ENCODE data around the gene RNF112.

The RNF112 gene, protein sequence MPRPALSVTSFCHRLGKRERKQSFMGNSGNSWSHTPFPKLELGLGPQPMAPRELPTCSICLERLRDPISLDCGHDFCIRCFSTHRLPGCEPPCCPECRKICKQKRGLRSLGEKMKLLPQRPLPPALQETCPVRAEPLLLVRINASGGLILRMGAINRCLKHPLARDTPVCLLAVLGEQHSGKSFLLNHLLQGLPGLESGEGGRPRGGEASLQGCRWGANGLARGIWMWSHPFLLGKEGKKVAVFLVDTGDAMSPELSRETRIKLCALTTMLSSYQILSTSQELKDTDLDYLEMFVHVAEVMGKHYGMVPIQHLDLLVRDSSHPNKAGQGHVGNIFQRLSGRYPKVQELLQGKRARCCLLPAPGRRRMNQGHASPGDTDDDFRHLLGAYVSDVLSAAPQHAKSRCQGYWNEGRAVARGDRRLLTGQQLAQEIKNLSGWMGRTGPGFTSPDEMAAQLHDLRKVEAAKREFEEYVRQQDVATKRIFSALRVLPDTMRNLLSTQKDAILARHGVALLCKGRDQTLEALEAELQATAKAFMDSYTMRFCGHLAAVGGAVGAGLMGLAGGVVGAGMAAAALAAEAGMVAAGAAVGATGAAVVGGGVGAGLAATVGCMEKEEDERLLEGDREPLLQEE

DNA sequence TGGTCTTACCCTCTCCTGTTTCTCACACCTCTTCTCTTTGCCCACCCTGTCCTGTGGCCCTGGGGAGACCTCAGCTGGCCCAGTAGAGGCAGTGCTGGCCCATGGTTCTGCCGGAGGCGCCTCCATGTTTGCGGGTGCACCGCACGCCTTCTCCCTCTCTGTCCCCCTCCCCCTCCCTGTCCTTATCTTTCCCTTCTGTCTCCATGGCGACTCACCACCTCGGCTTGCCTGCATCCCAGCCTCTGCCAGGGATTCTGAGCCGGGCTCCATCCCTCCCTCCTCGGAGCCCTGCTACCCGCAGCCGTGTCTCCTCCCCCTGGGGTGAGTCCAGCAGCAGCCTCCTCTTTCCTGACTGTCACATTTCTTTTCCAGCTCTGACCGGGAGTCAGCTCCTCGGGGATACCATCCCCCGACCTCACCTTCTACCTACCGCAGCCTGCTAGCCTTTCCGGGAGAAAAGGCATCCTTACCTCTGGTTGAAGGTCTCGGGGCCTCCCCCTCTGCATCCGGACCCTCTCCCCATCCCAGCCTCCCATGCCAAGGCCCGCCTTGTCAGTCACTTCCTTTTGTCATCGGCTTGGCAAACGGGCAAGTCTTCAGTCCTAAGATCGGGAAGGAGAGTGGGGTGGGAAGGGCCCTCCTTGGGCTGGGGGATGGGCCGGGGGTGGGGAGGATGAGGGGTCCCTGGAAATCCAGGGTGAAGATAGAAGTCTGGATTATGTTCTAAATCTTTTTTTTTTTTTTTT is at the start of gene RNF112:
Gene RNF112, plus strand, starts transcription at position 358 of the 746 bp plus-strand sequence. Its CDS starts 177 bp downstream, at position 535.
- no peaks in the 10 kb centered on the region for H3K9me3 Mint-ChIP-seq
- TF ChIP-seq, protein P1, sequence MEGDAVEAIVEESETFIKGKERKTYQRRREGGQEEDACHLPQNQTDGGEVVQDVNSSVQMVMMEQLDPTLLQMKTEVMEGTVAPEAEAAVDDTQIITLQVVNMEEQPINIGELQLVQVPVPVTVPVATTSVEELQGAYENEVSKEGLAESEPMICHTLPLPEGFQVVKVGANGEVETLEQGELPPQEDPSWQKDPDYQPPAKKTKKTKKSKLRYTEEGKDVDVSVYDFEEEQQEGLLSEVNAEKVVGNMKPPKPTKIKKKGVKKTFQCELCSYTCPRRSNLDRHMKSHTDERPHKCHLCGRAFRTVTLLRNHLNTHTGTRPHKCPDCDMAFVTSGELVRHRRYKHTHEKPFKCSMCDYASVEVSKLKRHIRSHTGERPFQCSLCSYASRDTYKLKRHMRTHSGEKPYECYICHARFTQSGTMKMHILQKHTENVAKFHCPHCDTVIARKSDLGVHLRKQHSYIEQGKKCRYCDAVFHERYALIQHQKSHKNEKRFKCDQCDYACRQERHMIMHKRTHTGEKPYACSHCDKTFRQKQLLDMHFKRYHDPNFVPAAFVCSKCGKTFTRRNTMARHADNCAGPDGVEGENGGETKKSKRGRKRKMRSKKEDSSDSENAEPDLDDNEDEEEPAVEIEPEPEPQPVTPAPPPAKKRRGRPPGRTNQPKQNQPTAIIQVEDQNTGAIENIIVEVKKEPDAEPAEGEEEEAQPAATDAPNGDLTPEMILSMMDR (IDR thresholded peaks at IDR 0.05), result no peak
- no peak within 1 kb of the TSS for H3K27ac Mint-ChIP-seq
- H3K4me3 Mint-ChIP-seq, result no peak within 1 kb of the TSS
- no peak for DNase-seq
- H3K36me3 Mint-ChIP-seq (ENCODE audit: low read depth), result no peaks in the 10 kb centered on the region
- H3K4me1 Mint-ChIP-seq, result peaks cover 34% of the 10 kb centered on the region
- H3K27me3 Mint-ChIP-seq (ENCODE audit: low read depth, poor library complexity), result peaks cover 4% of the 10 kb centered on the region

DNA sequence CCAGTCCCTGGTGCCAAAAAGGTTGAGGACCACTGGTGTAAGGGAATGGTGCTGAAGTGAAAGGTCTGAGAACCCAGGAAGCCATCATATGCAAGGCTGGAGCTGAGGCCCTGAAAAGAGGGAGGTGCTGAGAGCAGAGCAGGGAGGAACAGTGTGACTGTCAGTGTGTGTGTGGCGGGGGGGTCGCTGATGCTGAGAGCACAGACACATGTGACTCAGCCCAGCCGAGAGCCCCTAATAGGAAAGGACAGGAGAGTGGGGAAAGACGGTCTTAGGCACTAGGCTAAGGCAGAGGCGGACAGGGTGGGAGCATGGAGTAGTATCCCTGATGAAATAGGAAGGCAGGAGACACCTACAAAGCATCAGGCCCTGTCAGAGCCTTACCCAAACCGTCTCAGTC is 49.7 kb upstream of the RNF112 start:
- TF ChIP-seq, protein P1 (IDR thresholded peaks at IDR 0.05), result no peak
- Mint-ChIP-seq H3K27me3 (ENCODE audit: low read depth, poor library complexity) (no peaks in the 10 kb centered on the region), H3K27ac (no peak overlapping the region), H3K4me3 (peak overlapping the region; percentile 90), H3K9me3 (no peaks in the 10 kb centered on the region), H3K4me1 (peaks cover 81% of the 10 kb centered on the region), H3K36me3 (ENCODE audit: low read depth) (no peaks in the 10 kb centered on the region)
- no peak for DNase-seq

DNA sequence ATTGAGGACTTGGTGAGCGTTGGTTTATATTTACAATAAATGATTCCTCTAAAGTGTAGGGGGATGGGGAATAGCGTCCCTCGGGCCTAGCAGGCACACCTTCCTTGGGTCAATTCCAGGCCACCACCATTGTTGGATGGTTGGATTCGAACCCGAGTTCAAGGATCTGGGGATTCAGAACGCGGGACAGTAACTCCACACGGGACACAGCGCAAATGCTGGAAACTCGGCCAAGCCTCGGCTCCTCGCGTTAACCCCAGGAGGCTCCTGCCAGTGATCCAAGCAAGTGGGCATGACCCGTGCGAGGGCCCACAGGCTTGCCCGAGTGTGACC is 49.1 kb upstream of the RNF112 start:
- Mint-ChIP-seq H3K4me1 (peaks cover 78% of the 10 kb centered on the region), H3K27me3 (ENCODE audit: low read depth, poor library complexity) (no peaks in the 10 kb centered on the region), H3K36me3 (ENCODE audit: low read depth) (no peaks in the 10 kb centered on the region), H3K27ac (no peak overlapping the region), H3K9me3 (no peaks in the 10 kb centered on the region), H3K4me3 (peak overlapping the region; percentile 90)
- no peak for DNase-seq
- TF ChIP-seq, protein P1 (IDR thresholded peaks at IDR 0.05), result no peak

DNA sequence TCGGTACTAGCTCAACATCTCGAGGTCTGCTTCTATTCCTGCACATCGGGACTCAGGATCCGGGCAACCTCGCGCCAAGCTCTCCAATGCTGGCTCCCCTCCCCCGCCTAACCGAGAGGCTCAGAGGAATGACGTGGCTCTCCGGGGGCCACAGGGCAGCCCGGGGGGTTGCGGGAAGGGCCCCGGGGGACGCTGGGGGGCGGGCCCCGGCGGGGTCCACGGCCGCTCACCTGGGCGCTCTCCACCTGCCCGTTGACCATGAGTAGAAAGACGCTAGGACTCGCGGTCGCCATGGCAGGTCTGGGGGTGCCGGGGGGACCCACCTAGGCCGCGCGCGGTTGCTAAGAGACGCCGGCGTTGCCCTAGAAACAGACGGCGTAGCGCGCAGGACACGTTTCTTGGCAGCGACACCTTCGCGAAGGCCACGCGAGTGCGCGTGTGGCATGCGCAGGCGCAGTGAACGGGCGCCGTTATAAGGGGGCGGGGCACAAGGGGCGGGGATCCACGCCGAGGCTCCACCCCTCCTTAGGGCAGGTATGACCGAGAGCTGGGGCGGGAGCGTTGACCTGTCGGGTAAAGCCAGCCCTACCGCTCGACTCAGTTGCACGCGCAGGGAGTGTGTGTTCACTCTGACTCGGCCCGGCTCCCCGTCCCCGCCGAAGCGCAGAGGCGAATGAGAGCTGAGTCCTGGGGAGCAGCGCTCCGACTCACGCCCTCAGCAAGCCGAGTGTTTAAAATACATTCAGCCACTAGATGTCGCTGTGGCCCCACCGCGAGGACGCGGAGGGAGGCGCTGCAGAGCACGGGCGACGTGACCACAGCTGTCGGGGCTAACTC is 48.5 kb upstream of the RNF112 start, which contains the start of gene B9D1:
Gene B9D1, minus strand, starts transcription at position 447 of the 837 bp plus-strand sequence. Its CDS starts 154 bp downstream, at position 293.
- Mint-ChIP-seq H3K36me3 (ENCODE audit: low read depth) (no peaks in the 10 kb centered on the region), H3K4me3 (peak within 1 kb of the TSS; percentile 90), H3K27me3 (ENCODE audit: low read depth, poor library complexity) (no peaks in the 10 kb centered on the region), H3K4me1 (peaks cover 72% of the 10 kb centered on the region), H3K27ac (peak within 1 kb of the TSS; percentile 25), H3K9me3 (no peaks in the 10 kb centered on the region)
- DNase-seq, result peak; percentile 93
- TF ChIP-seq, protein P1 (IDR thresholded peaks at IDR 0.05), result peak; percentile 97

DNA sequence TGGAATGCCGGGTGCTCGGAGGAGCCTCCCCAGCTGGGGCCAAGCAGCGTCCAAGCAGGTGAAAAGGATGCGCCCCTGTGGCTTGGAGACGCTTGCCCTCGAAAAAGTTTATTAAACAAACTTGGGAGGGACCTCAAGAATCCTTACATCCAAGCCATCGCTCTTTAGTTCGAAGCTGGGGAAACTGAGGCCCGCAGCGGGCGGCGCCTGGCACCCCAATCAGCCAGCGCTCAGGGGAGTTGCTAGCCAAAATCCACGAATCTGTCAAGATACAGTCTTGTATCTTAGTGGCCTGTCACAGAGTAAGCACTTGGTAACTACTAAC is 48.0 kb upstream of the RNF112 start:
- H3K4me1 Mint-ChIP-seq, result peaks cover 67% of the 10 kb centered on the region
- no peaks in the 10 kb centered on the region for H3K9me3 Mint-ChIP-seq
- H3K36me3 Mint-ChIP-seq (ENCODE audit: low read depth), result no peaks in the 10 kb centered on the region
- DNase-seq, result no peak
- no peaks in the 10 kb centered on the region for H3K27me3 Mint-ChIP-seq (ENCODE audit: low read depth, poor library complexity)
- TF ChIP-seq, protein P1 (IDR thresholded peaks at IDR 0.05), result no peak
- H3K4me3 Mint-ChIP-seq, result peak overlapping the region; percentile 90
- no peak overlapping the region for H3K27ac Mint-ChIP-seq

All from nephron progenitor cell (in vitro differentiated cells).